Tibial nerve (tissue), 4 donors: ENCODE results near the gene PLSCR3.

ENCODE experiments used
- CTCF ChIP-seq, 5 experiments: fragments of 200-600 bp in 3 of 5; fragments of 450-650 bp in 2 of 5; sonication (generic) in 3 of 5; IDR thresholded peaks; one replicate each; pipeline ENCODE4 v1.5.1; 2016 to 2019; ENCODE audit warnings: antibody characterized with exemption in 5 of 5, mild to moderate bottlenecking in 3 of 5, moderate library complexity in 2 of 5
- EP300 ChIP-seq, 2 donors: sonication (generic); formaldehyde crosslinking; IDR thresholded peaks; one replicate each; pipeline ENCODE4 v1.6.1; 2017; ENCODE audit warnings: antibody characterized with exemption in 2 of 2, mild to moderate bottlenecking in 1 of 2
- POLR2A ChIP-seq, 2 donors: fragments of 450-650 bp; IDR thresholded peaks; one replicate each; pipeline ENCODE4 v1.6.1; 2017; ENCODE audit warnings: antibody characterized with exemption in 2 of 2, mild to moderate bottlenecking in 2 of 2, moderate library complexity in 2 of 2

GRCh38 chr17:7391307-7391706, 3.0 kb downstream of the PLSCR3 start:
- TF ChIP-seq CTCF (IDR thresholded peaks at IDR 0.05) (no peak), POLR2A (IDR thresholded peaks at IDR 0.05) (no peak), EP300 (IDR thresholded peaks at IDR 0.05) (no peak)
